Osteoblast (primary cell): ENCODE results near the gene TMEM134. TPM values are rescaled to one million over a fixed set of nuclear protein-coding genes. Genes with fewer than 3 reads are reported as not detected.
"Not testable (repeated sequence)": the region's sequence is repeated elsewhere in the genome, so short reads cannot be mapped to it uniquely, and the experiment has no call there.

ENCODE experiments used
- DNase-seq: peaks from one replicate; pipeline ENCODE4 v3.0.0; 2011; ENCODE audit warnings: low spot score, mixed read lengths; ENCODE audit not compliant: insufficient read length; ENCODE audit errors: missing footprints
- H2AFZ ChIP-seq: 2 replicates; pipeline ENCODE4 v1.6.0; 2011; ENCODE audit warnings: mild to moderate bottlenecking, low read length
- H3K27ac ChIP-seq: 2 replicates; pipeline ENCODE4 v1.5.1; 2011; ENCODE audit warnings: mild to moderate bottlenecking, low read depth, low read length, moderate library complexity
- H3K27me3 ChIP-seq: 2 replicates; pipeline ENCODE4 v1.6.0; 2012; ENCODE audit warnings: mild to moderate bottlenecking, control low read depth, inconsistent platforms, low read length, moderate library complexity; ENCODE audit not compliant: insufficient read depth
- H3K36me3 ChIP-seq: 2 replicates; pipeline ENCODE4 v1.5.1; 2011; ENCODE audit warnings: mild to moderate bottlenecking, low read length, control low read depth, moderate library complexity; ENCODE audit not compliant: insufficient read depth
- H3K4me1 ChIP-seq: 2 replicates; pipeline ENCODE4 v1.5.1; 2011; ENCODE audit warnings: mild to moderate bottlenecking, low read length, control low read depth, moderate library complexity; ENCODE audit not compliant: insufficient read depth
- H3K4me2 ChIP-seq: 2 replicates; pipeline ENCODE4 v1.6.0; 2011; ENCODE audit warnings: mild to moderate bottlenecking, low read length; ENCODE audit not compliant: insufficient read depth
- H3K4me3 ChIP-seq: fragments of 200-600 bp; sonication (generic); 3 replicates; pipeline ENCODE4 v1.5.1; 2012; ENCODE audit warnings: mild to moderate bottlenecking, low read length, inconsistent platforms; ENCODE audit not compliant: insufficient read depth
- H3K79me2 ChIP-seq: 2 replicates; pipeline ENCODE4 v1.6.0; 2012; ENCODE audit warnings: mild to moderate bottlenecking, low read length, control low read depth, inconsistent platforms; ENCODE audit not compliant: insufficient read depth
- H3K9me3 ChIP-seq: 2 replicates; pipeline ENCODE4 v1.5.1; 2011; ENCODE audit warnings: low read depth, low read length, control low read depth
- H4K20me1 ChIP-seq: 2 replicates; pipeline ENCODE4 v1.6.0; 2012; ENCODE audit warnings: mild to moderate bottlenecking, low read length, control low read depth; ENCODE audit not compliant: insufficient read depth
- total RNA-seq: library from RNA; depleted of rRNA; stranded (reverse); fragments of >200 nt; gene quantifications from 2 replicates; pipeline ENCODE4 v1.2.3, GENCODE V29; 2012
- TF ChIP-seq, protein P1 (sequence below): IDR thresholded peaks from 2 replicates; pipeline ENCODE4 v1.5.1; 2011; ENCODE audit warnings: mild to moderate bottlenecking, low read depth, low read length, moderate library complexity; ENCODE audit errors: extremely low read depth

TMEM134 gene
- total RNA-seq, 1 donor: 29.3 TPM

DNA sequence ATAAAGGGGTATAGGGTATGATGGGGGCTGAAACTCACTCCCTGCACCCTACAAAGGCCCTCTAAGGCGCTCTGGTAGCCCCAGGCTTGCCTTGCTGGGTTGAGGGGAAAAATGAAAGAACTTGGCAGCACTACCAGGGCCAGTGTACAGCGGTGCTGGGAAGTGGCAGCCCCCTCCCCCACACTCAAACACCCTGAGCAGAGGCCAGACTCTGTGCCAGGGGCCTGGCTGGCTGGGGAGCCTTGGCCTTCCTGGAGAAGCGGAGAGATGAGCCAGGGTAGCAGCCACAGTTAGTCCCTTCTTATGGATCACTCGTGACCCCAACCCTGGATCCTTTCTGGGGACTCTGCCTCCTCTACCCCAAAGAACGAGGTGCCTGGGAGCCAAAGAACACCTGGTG is 2.7 kb downstream of the TMEM134 start:
- no peak for DNase-seq
- Histone ChIP-seq H2AFZ (no peak overlapping the region), H3K27me3 (no peaks in the 10 kb centered on the region), H3K36me3 (no peaks in the 10 kb centered on the region), H3K9me3 (no peaks in the 10 kb centered on the region), H3K4me3 (no peak overlapping the region), H4K20me1 (no peaks in the 10 kb centered on the region), H3K4me1 (peaks cover 25% of the 10 kb centered on the region), H3K4me2 (no peak overlapping the region), H3K79me2 (peaks cover 10% of the 10 kb centered on the region), H3K27ac (no peak overlapping the region)
- TF ChIP-seq, protein P1, sequence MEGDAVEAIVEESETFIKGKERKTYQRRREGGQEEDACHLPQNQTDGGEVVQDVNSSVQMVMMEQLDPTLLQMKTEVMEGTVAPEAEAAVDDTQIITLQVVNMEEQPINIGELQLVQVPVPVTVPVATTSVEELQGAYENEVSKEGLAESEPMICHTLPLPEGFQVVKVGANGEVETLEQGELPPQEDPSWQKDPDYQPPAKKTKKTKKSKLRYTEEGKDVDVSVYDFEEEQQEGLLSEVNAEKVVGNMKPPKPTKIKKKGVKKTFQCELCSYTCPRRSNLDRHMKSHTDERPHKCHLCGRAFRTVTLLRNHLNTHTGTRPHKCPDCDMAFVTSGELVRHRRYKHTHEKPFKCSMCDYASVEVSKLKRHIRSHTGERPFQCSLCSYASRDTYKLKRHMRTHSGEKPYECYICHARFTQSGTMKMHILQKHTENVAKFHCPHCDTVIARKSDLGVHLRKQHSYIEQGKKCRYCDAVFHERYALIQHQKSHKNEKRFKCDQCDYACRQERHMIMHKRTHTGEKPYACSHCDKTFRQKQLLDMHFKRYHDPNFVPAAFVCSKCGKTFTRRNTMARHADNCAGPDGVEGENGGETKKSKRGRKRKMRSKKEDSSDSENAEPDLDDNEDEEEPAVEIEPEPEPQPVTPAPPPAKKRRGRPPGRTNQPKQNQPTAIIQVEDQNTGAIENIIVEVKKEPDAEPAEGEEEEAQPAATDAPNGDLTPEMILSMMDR: no peak

DNA sequence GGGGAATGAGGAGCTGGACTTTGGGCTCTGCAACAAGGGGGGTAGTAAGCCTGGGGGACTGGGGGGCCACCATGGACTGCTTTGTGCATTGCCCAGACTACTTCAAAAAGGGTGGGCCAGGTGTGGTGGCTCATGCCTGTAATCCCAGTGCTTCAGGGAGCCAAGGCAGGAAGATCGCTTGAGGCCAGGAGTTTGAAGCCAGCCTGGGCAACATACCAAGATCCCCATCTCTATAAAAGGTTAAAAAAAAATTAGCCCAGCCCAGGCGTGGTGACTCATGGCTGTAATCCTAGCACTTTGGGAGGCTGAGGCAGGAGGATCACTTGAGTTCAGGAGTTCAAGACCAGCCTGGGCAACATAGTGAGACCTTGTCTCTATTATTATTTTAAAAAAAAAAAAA is 3.5 kb downstream of the TMEM134 start:
- H3K9me3 ChIP-seq, H2AFZ ChIP-seq, DNase-seq, H4K20me1 ChIP-seq, H3K27me3 ChIP-seq, H3K36me3 ChIP-seq, H3K27ac ChIP-seq: not testable (repeated sequence)
- H3K79me2 ChIP-seq: peaks cover 10% of the 10 kb centered on the region
- peak overlapping the region; percentile 75 for H3K4me3 ChIP-seq
- peaks cover 25% of the 10 kb centered on the region for H3K4me1 ChIP-seq
- peak overlapping the region; percentile 82 for H3K4me2 ChIP-seq

DNA sequence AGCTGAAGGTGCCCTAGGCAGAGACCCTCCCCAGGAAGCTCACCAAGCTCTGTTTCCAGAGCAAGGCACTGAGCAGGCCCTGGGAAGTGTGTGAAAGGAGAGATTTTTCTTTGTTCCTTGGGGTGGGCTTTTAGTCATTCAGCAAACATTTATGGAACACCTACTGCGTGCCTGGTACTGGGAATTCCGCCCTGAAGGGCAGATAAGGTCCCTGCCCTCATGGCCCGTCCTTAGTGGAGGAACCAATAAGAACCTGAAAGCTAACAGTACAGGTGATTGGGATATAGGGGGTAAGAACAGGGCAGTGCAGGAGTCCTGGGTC is 3.9 kb downstream of the TMEM134 start:
- peak overlapping the region; percentile 82 for H3K4me2 ChIP-seq
- H3K79me2 ChIP-seq: peaks cover 10% of the 10 kb centered on the region
- H3K36me3 ChIP-seq: no peaks in the 10 kb centered on the region
- DNase-seq: peak; percentile 73
- H3K27ac ChIP-seq: peak overlapping the region; percentile 37
- no peaks in the 10 kb centered on the region for H4K20me1 ChIP-seq
- no peaks in the 10 kb centered on the region for H3K9me3 ChIP-seq
- peak overlapping the region; percentile 75 for H3K4me3 ChIP-seq
- TF ChIP-seq, protein P1: no peak
- H3K27me3 ChIP-seq: peaks cover 3% of the 10 kb centered on the region
- H3K4me1 ChIP-seq: peaks cover 25% of the 10 kb centered on the region
- no peak overlapping the region for H2AFZ ChIP-seq

DNA sequence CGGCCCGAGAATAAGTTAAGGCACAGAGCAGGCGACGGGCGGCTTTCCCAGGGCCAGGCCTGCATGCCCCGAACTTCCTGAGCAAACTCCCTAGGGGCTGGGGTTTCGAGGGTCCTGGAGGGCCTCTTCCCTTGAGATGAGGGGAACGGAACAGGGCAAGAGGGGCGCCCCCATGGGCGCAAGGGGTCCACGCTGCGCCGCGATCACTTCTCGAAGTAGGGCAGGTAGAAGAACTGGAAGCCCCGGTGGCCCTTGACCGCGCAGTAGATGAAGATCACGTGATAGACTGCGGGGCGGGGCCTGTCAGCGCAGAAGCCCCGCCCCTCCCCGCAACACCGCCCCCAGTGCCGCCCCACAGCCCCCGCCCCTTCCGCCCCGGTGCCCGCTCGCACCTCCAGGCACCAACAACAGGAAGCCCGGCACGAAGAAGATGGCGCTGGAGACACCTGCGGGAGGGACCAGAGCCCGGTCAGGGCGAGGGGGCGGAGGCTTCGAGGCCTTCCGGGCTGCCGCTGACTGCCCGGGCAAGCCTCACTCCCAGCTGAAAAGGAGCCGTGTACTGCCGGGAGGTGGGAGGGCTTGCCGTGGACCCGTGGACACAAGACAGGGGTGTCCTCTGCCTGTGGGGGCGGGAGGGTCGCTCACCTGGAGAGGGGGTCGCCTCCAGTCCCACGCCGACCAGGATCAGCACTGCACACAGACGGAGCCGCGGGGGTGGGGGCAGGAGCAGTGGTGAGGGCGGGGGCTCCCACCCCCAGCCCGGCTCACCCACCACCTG is 4.5 kb downstream of the TMEM134 start:
- Histone ChIP-seq H3K36me3 (no peaks in the 10 kb centered on the region), H3K4me2 (peak overlapping the region; percentile 82), H4K20me1 (no peaks in the 10 kb centered on the region), H3K9me3 (no peaks in the 10 kb centered on the region), H3K79me2 (peaks cover 10% of the 10 kb centered on the region), H3K27ac (peak overlapping the region; percentile 70), H3K4me1 (peaks cover 24% of the 10 kb centered on the region), H3K4me3 (peak overlapping the region; percentile 75), H2AFZ (peak overlapping the region; percentile 72), H3K27me3 (peaks cover 3% of the 10 kb centered on the region)
- TF ChIP-seq, protein P1: no peak
- DNase-seq: peak; percentile 97
